HepG2 (cell line): ENCODE measurements around the gene MINDY1.

Experiments
- CTCF ChIP-seq: sonication (generic); formaldehyde crosslinking; IDR thresholded peaks from 2 replicates; pipeline ENCODE4 v1.5.0; 2020; ENCODE audit warnings: mild to moderate bottlenecking, missing genetic modification reagents, moderate library complexity
- EZH2 ChIP-seq: conservative IDR thresholded peaks from 2 replicates; pipeline ENCODE4 v1.6.1; 2012; ENCODE audit warnings: mild to moderate bottlenecking, low read depth, low read length, moderate library complexity
- FOXP4 ChIP-seq: sonication (generic); formaldehyde crosslinking; IDR thresholded peaks from 2 replicates; pipeline ENCODE4 v1.4.0; 2020; ENCODE audit warnings: missing genetic modification reagents
- GLI4 ChIP-seq: sonication (generic); formaldehyde crosslinking; IDR thresholded peaks from 2 replicates; pipeline ENCODE4 v1.5.1; 2020; ENCODE audit warnings: missing genetic modification reagents, mild to moderate bottlenecking, moderate library complexity, borderline replicate concordance
- NCOR1 ChIP-seq: fragments of 200-600 bp; sonication (generic); IDR thresholded peaks from 2 replicates; pipeline ENCODE4 v1.7.0; 2017; ENCODE audit warnings: antibody characterized with exemption, low read length, borderline replicate concordance
- TBX3 ChIP-seq: fragments of 450-650 bp; IDR thresholded peaks from 2 replicates; pipeline ENCODE4 v1.6.1; 2017; ENCODE audit warnings: antibody characterized with exemption, mild to moderate bottlenecking, inconsistent platforms, borderline replicate concordance
- TCF12 ChIP-seq, 2 experiments: fragments of 450-650 bp in 1 of 2; sonication (generic) in 1 of 2; formaldehyde crosslinking in 1 of 2; IDR thresholded peaks; 2 replicates each; pipeline versions ENCODE4 v1.6.1 to v1.8.0; 2017 to 2022; ENCODE audit warnings: antibody characterized with exemption in 1 of 2, mild to moderate bottlenecking in 1 of 2, missing genetic modification reagents in 1 of 2, moderate library complexity in 1 of 2
- ZNF784 ChIP-seq: sonication (generic); formaldehyde crosslinking; IDR thresholded peaks from 2 replicates; pipeline ENCODE4 v1.5.1; 2020; ENCODE audit warnings: missing genetic modification reagents, mild to moderate bottlenecking, borderline replicate concordance

- no peak for TF ChIP-seq TCF12 (IDR thresholded peaks at IDR 0.05)
- no peak for TF ChIP-seq TCF12 (CRISPR knock-in tag; IDR thresholded peaks at IDR 0.05)
- TF ChIP-seq GLI4 = no peak
- no peak for TF ChIP-seq CTCF (CRISPR knock-in tag)
- TF ChIP-seq TBX3 = no peak
- TF ChIP-seq NCOR1 = no peak
- no peak for TF ChIP-seq ZNF784 (CRISPR knock-in tag)
- no peak for TF ChIP-seq FOXP4 (CRISPR knock-in tag)
- no peak for TF ChIP-seq EZH2
These were observed 41.1 kb downstream of the MINDY1 start for GRCh38 chr1:150965605-150966004.
